C4-2B (cell line): Measurements from ENCODE around the gene RFT1.
A peak's percentile ranks its signal among the peaks of the same experiment; 100 is the strongest.

Source experiments
- H3K27ac ChIP-seq: fragments of 450-650 bp; 2 replicates; pipeline ENCODE4 v1.5.1; 2017
- ZFX ChIP-seq: fragments of 450-650 bp; IDR thresholded peaks from 2 replicates; pipeline ENCODE4 v1.6.1; 2017
- TF ChIP-seq, protein P1 (sequence below): fragments of 450-650 bp; conservative IDR thresholded peaks from 2 replicates; pipeline ENCODE4 v1.5.1; 2017; ENCODE audit warnings: mild to moderate bottlenecking

Gene RFT1

DNA sequence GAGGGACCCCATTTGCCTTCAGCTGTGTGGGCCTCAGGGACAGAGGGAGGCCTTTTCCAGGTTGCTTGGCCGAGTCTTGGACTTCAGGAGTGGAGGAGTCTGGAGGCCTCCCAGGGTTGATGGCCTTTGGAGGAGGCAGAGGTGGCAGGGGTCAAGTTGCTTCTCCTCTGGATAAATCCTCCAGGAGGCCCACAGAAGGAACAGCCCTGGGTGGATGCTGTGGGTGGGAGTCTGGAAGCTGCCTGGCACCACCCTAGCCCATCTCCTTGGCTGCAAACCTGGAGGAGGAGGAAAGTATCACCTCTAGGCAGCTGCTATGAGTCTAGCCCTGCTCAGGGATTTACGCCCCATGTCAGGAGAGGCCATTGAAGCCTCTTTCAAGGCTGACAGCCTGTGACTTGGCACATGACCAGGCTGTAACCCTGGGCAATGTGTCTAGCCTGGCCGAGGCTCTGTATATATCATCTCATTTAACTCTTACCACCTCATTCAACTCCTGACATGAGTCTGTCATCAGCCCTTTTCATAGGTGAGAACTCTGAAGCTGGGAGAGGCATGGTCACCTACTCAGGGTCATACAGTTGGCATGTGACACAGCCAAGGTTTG, 27.8 kb upstream of the RFT1 start:
- TF ChIP-seq, protein P1, sequence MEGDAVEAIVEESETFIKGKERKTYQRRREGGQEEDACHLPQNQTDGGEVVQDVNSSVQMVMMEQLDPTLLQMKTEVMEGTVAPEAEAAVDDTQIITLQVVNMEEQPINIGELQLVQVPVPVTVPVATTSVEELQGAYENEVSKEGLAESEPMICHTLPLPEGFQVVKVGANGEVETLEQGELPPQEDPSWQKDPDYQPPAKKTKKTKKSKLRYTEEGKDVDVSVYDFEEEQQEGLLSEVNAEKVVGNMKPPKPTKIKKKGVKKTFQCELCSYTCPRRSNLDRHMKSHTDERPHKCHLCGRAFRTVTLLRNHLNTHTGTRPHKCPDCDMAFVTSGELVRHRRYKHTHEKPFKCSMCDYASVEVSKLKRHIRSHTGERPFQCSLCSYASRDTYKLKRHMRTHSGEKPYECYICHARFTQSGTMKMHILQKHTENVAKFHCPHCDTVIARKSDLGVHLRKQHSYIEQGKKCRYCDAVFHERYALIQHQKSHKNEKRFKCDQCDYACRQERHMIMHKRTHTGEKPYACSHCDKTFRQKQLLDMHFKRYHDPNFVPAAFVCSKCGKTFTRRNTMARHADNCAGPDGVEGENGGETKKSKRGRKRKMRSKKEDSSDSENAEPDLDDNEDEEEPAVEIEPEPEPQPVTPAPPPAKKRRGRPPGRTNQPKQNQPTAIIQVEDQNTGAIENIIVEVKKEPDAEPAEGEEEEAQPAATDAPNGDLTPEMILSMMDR, result no peak
- TF ChIP-seq ZFX, result no peak
- peak overlapping the region; percentile 94 for H3K27ac ChIP-seq

DNA sequence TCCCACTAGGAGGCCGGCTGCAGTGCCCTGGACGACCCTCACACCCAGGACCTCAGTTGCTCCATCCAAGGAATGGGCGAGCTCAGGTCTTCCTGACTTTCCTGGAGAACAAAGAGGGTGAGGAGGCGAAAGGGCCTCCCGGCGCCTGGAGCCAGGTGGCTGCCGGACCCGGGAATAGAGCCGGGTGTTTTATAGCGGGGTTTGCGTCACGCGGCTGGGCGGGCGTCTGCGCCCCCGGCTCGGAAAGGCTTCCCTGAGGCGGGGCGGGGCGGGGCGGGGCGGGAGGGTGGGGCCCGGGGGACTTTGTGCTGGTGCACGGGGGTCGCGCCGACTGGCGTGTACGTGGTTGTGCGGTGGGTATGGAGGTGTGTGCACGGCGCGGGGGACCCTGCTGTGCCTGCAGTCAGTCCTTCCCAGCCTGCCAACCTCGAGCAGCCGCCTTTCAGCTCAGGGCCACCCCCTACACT, 26.2 kb upstream of the RFT1 start:
- TF ChIP-seq ZFX, result no peak
- TF ChIP-seq, protein P1, result no peak
- peak overlapping the region; percentile 94 for H3K27ac ChIP-seq

DNA sequence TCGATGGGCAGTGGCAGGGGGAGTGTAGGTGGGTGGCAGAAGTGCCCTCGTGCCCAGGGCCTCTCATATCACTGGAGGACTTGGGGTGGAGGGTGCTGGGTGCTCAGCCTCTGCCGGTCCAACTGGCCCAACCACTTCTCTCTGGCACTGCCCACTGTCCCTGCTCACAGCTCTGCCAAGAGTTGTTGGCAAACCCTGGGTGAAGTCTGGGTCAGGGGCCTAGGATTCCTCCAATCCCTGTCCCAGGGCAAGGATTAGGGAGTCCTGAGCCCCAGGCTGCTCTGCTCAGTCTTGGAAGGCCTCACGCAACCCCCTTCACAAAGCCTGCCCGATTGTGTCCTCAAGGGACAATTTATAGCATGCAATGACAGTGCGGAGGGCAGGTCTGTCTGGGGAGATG, 25.5 kb upstream of the RFT1 start:
- peak overlapping the region; percentile 94 for H3K27ac ChIP-seq
- TF ChIP-seq, protein P1, result no peak

DNA sequence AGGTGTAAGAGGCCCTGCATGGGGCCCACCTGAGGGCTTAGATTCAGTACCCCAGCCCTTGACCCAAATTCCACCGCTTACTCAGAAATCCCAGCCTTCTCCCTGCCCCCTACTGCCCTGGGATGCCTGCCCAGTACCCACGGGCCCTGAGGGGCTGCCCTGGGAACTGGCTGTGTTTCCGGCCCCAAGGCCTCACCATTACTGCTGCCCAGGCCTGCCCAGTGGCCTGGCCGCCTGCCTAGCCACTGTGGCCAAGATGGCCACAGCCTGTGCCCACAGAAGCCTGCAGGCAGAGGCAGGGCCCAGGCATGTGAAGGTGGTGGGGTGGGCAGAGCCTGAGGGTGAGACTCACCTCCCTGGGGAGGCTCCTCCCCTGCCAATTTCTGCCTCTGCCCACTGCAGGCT, 24.6 kb upstream of the RFT1 start:
- peak overlapping the region; percentile 94 for H3K27ac ChIP-seq
- no peak for TF ChIP-seq ZFX
- TF ChIP-seq, protein P1, result no peak

DNA sequence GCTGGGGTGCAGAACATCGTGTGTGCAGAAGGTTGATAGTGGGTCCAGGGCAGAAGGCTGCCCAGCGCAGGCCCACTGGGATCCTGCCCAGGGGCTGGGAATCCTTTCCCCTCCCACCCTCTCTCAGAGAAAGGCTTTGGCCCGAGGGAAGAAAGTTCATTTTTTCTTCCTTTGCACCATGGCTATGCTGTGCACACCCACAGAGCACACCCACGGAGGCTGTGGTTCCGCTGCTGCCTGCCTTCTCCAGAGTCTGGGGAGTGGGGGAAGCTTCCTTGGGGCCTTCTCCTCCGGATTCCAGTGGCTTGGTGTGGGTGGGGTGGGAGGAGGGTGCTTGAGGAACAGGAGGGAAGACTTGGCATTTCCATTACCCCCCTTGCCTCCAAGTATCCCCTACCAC, 23.7 kb upstream of the RFT1 start:
- TF ChIP-seq, protein P1, result no peak
- no peak for TF ChIP-seq ZFX
- peak overlapping the region; percentile 94 for H3K27ac ChIP-seq

DNA sequence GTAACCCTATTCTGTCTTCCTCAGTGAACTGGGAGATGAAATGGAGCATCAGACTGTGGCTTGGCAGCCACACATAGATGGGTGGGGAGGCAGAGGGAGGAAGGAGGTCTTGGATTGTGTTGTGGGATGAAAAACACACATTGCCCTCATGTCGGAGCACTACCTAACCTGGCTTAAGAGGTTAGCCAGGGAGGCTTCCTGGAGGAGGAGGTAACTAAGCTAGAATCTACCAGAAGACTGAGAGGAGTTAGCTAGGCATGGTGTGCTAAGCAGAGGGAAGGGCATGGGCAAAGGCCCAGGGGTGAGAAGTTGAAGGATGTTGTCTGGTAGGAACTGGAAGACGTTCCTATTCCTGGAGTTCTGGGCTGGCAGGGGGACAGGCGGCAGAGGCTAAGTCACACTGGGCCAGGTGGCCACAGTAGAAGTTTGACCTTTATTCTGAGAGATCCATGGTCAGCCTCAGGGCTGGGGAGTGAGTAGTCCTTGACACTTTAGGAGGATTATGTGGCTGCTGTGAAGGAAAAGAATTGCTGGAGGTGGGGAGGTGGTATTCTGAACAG, 23.1 kb upstream of the RFT1 start:
- no peak for TF ChIP-seq ZFX
- TF ChIP-seq, protein P1, result no peak
- peak overlapping the region; percentile 94 for H3K27ac ChIP-seq

DNA sequence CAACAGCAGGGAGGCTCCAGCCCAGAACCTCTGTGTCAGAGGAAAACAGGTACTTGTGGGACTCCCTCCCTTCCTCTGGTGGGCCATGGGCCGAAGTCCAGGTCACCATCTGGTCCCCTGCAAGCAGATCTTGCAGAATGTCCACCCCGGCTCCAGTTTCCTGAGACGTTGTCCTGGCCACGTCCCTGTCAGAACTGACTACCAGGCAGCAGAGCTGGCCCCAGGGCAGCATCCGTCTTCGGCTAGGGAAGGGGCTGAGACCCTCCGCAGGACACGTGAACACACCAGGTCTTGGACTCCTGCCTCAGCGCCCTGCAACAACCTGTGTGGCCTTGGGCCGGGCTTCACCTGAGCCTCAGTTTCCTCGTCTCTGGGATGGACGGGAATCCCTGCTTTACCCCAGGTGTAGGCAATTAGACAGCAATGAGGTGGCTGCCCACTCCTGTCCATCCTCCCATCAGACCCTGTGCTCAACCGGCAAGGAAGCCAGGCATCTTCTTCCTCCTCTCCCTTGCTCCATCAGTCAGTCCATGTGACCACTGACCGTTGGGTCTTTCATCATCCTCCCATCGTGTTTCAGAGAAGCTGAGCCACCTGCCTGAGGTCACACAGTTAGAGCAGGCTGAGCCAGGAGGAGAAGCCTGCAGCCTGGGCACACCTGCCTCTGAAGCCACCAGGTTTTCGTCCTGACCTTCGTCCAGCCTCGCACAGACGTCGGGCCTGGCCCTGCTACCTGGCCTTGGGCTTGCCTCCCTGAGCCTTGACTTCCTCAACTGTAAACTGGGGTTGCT, 21.8 kb upstream of the RFT1 start:
- H3K27ac ChIP-seq, result peak overlapping the region; percentile 94
- TF ChIP-seq ZFX, result no peak
- TF ChIP-seq, protein P1, result no peak
